Omental fat pad (tissue), 4 donors: Measurements from ENCODE around the gene PAEP. TPM values are rescaled to one million over a fixed set of nuclear protein-coding genes. Genes with fewer than 3 reads are reported as not detected.
"Not testable (repeated sequence)": the region's sequence is repeated elsewhere in the genome, so short reads cannot be mapped to it uniquely, and the experiment has no call there.

Source experiments
- ATAC-seq: fragments of 150-250 bp; one replicate; pipeline ENCODE4 v1.9.1; 2016; ENCODE audit warnings: mild to moderate bottlenecking, moderate library complexity; ENCODE audit not compliant: low FRiP score
- DNase-seq: peaks from one replicate; pipeline ENCODE4 v3.0.0-alpha.2; 2019; ENCODE audit warnings: low spot score
- CTCF ChIP-seq, 3 donors: fragments of 450-650 bp; IDR thresholded peaks; one replicate each; pipeline ENCODE4 v1.5.1; 2016 to 2017; ENCODE audit warnings: antibody characterized with exemption in 3 of 3, mild to moderate bottlenecking in 3 of 3, moderate library complexity in 2 of 3
- total RNA-seq, 4 donors: library from RNA; depleted of rRNA; stranded (reverse); fragments of >200 nt; gene quantifications; one replicate each; pipeline ENCODE4 v1.1.0, GENCODE V29; 2016

The PAEP gene
- total RNA-seq, 4 donors from 2014 or later: not detected

GRCh38 chr9:135530146-135530545, 31.4 kb upstream of the PAEP start:
- no peak for ATAC-seq
- DNase-seq: no peak
- TF ChIP-seq CTCF (IDR thresholded peaks at IDR 0.05): no peak

- peak; percentile 4 for DNase-seq
- no peak for TF ChIP-seq CTCF (IDR thresholded peaks at IDR 0.05)
- ATAC-seq: no peak
These were observed 30.5 kb upstream of the PAEP start for GRCh38 chr9:135531096-135531495.

GRCh38 chr9:135533113-135533512, 28.4 kb upstream of the PAEP start:
- ATAC-seq (no peak), DNase-seq (no peak)
- TF ChIP-seq CTCF (IDR thresholded peaks at IDR 0.05): no peak

- no peak for ATAC-seq
These were observed 27.9 kb upstream of the PAEP start for GRCh38 chr9:135533674-135534073.

GRCh38 chr9:135534192-135534711, 27.3 kb upstream of the PAEP start:
- not testable (repeated sequence) for DNase-seq

More at GRCh38 chr9:135533674-135534073, 27.9 kb upstream of the PAEP start:
- DNase-seq: no peak
- no peak for TF ChIP-seq CTCF (IDR thresholded peaks at IDR 0.05)

GRCh38 chr9:135534826-135535225, 26.7 kb upstream of the PAEP start:
- ATAC-seq, DNase-seq: not testable (repeated sequence)

More at GRCh38 chr9:135534192-135534711, 27.3 kb upstream of the PAEP start:
- not testable (repeated sequence) for ATAC-seq

- not testable (repeated sequence) for DNase-seq, ATAC-seq
These were observed 25.9 kb upstream of the PAEP start for GRCh38 chr9:135535631-135536030.

GRCh38 chr9:135536216-135536615, 25.3 kb upstream of the PAEP start:
- DNase-seq: peak; percentile 2
- no peak for TF ChIP-seq CTCF (IDR thresholded peaks at IDR 0.05)
- no peak for ATAC-seq

GRCh38 chr9:135543262-135543894, 18.2 kb upstream of the PAEP start:
- not testable (repeated sequence) for DNase-seq
- ATAC-seq: peak; percentile 90
